Astrocyte (in vitro differentiated cells and primary cell): ENCODE data around the gene MATN1. TPM values are rescaled to one million over a fixed set of nuclear protein-coding genes. Genes with fewer than 3 reads are reported as not detected.

Experiments
- DNase-seq: peaks from one replicate; pipeline ENCODE4 v3.0.0-alpha.2; 2010; ENCODE audit warnings: low read depth
- FAIRE-seq: peaks from 2 replicates; lab custom pipeline; 2011; peaks lifted over from hg19 to GRCh38; lab: Jason Lieb, UNC
- H2AFZ ChIP-seq: 2 replicates; pipeline ENCODE4 v1.6.0; 2012; ENCODE audit warnings: low read depth, low read length, inconsistent platforms
- H3K27ac ChIP-seq: 2 replicates; pipeline ENCODE4 v1.5.1; 2011; ENCODE audit warnings: low read depth, low read length, inconsistent platforms
- H3K27me3 ChIP-seq: 2 replicates; pipeline ENCODE4 v1.6.0; 2011; ENCODE audit warnings: low read length, inconsistent platforms; ENCODE audit not compliant: insufficient read depth
- H3K36me3 ChIP-seq: 2 replicates; pipeline ENCODE4 v1.5.1; 2011; ENCODE audit warnings: low read length, inconsistent platforms; ENCODE audit not compliant: insufficient read depth
- H3K4me1 ChIP-seq: 2 replicates; pipeline ENCODE4 v1.5.1; 2011; ENCODE audit warnings: low read length, inconsistent platforms; ENCODE audit not compliant: insufficient read depth
- H3K4me2 ChIP-seq: 2 replicates; pipeline ENCODE4 v1.6.0; 2012; ENCODE audit warnings: low read length, inconsistent platforms
- H3K4me3 ChIP-seq: 2 replicates; pipeline ENCODE4 v1.5.1; 2011; ENCODE audit warnings: low read depth, mild to moderate bottlenecking, low read length, inconsistent platforms; ENCODE audit not compliant: insufficient read depth
- H3K79me2 ChIP-seq: 2 replicates; pipeline ENCODE4 v1.6.0; 2012; ENCODE audit warnings: mild to moderate bottlenecking, low read length, inconsistent platforms; ENCODE audit not compliant: insufficient read depth
- H3K9ac ChIP-seq: 2 replicates; pipeline ENCODE4 v1.6.0; 2012; ENCODE audit warnings: mild to moderate bottlenecking, low read length, inconsistent platforms
- H3K9me3 ChIP-seq: 2 replicates; pipeline ENCODE4 v1.5.1; 2012; ENCODE audit warnings: low read depth, mild to moderate bottlenecking, low read length, inconsistent platforms; ENCODE audit not compliant: insufficient read depth
- H4K20me1 ChIP-seq: 2 replicates; pipeline ENCODE4 v1.6.0; 2012; ENCODE audit warnings: low read length, inconsistent platforms; ENCODE audit not compliant: insufficient read depth
- H3K27ac Mint-ChIP-seq: one replicate; pipeline ENCODE4 v1.8.0; 2021; ENCODE audit warnings: mild to moderate bottlenecking, mixed read lengths; ENCODE audit not compliant: unreplicated experiment
- H3K27me3 Mint-ChIP-seq: one replicate; pipeline ENCODE4 v1.8.0; 2021; ENCODE audit warnings: low read depth, mixed read lengths; ENCODE audit not compliant: unreplicated experiment
- H3K36me3 Mint-ChIP-seq: one replicate; pipeline ENCODE4 v1.8.0; 2021; ENCODE audit warnings: low read depth, mixed read lengths; ENCODE audit not compliant: unreplicated experiment
- H3K4me1 Mint-ChIP-seq: one replicate; pipeline ENCODE4 v1.8.0; 2021; ENCODE audit warnings: low read depth, mixed read lengths; ENCODE audit not compliant: unreplicated experiment
- H3K4me3 Mint-ChIP-seq: one replicate; pipeline ENCODE4 v1.8.0; 2021; ENCODE audit warnings: mild to moderate bottlenecking, moderate library complexity, mixed read lengths; ENCODE audit not compliant: unreplicated experiment
- H3K9me3 Mint-ChIP-seq: one replicate; pipeline ENCODE4 v1.8.0; 2021; ENCODE audit warnings: mild to moderate bottlenecking, mixed read lengths; ENCODE audit not compliant: unreplicated experiment
- CTCF ChIP-seq: IDR thresholded peaks from 2 replicates; pipeline ENCODE4 v1.5.1; 2011; ENCODE audit warnings: low read depth, mild to moderate bottlenecking, inconsistent platforms, low read length, moderate library complexity; ENCODE audit not compliant: insufficient read depth
- EZH2 ChIP-seq: IDR thresholded peaks from 2 replicates; pipeline ENCODE4 v1.6.1; 2012; ENCODE audit warnings: mild to moderate bottlenecking, low read length, inconsistent platforms; ENCODE audit not compliant: insufficient read depth
- total RNA-seq: library from RNA; stranded (reverse); gene quantifications from 2 replicates; pipeline ENCODE4 v1.2.1, GENCODE V29; 2021

Gene MATN1
- total RNA-seq, 1 donor from 2014 or later: 0.32 TPM

GRCh38 chr1:30745834-30746208 lies 22.4 kb upstream of the MATN1 start:
- peaks cover 27% of the 10 kb centered on the region for H3K4me1 Mint-ChIP-seq
- no peaks in the 10 kb centered on the region for H3K36me3 Mint-ChIP-seq
- H3K79me2 ChIP-seq: no peaks in the 10 kb centered on the region

GRCh38 chr1:30745156-30745833 lies 21.9 kb upstream of the MATN1 start:
- TF ChIP-seq CTCF: no peak
- TF ChIP-seq EZH2: no peak
- Histone ChIP-seq H3K9ac (no peak overlapping the region), H3K4me2 (no peak overlapping the region), H3K79me2 (no peaks in the 10 kb centered on the region), H3K27ac (no peak overlapping the region), H3K27me3 (peaks cover 6% of the 10 kb centered on the region), H3K9me3 (no peaks in the 10 kb centered on the region), H2AFZ (no peak overlapping the region), H3K4me3 (no peak overlapping the region), H4K20me1 (no peaks in the 10 kb centered on the region), H3K36me3 (no peaks in the 10 kb centered on the region), H3K4me1 (peaks cover 9% of the 10 kb centered on the region)
- no peak overlapping the region for H3K4me3 Mint-ChIP-seq
- no peak for FAIRE-seq
- no peaks in the 10 kb centered on the region for H3K36me3 Mint-ChIP-seq
- peaks cover 1% of the 10 kb centered on the region for H3K9me3 Mint-ChIP-seq
- no peak overlapping the region for H3K27ac Mint-ChIP-seq
- H3K4me1 Mint-ChIP-seq: peaks cover 27% of the 10 kb centered on the region
- no peak for DNase-seq
- H3K27me3 Mint-ChIP-seq: peaks cover 30% of the 10 kb centered on the region

More at GRCh38 chr1:30745834-30746208, 22.4 kb upstream of the MATN1 start:
- Histone ChIP-seq H4K20me1 (no peaks in the 10 kb centered on the region), H3K27me3 (peaks cover 6% of the 10 kb centered on the region), H3K36me3 (no peaks in the 10 kb centered on the region), H3K9me3 (no peaks in the 10 kb centered on the region), H3K9ac (no peak overlapping the region), H2AFZ (no peak overlapping the region), H3K4me1 (peaks cover 6% of the 10 kb centered on the region), H3K27ac (no peak overlapping the region), H3K4me2 (no peak overlapping the region), H3K4me3 (no peak overlapping the region)
- H3K9me3 Mint-ChIP-seq: peaks cover 1% of the 10 kb centered on the region
- TF ChIP-seq CTCF: no peak
- no peak for TF ChIP-seq EZH2
- no peak overlapping the region for H3K27ac Mint-ChIP-seq
- no peak overlapping the region for H3K4me3 Mint-ChIP-seq
- no peak for FAIRE-seq
- no peak for DNase-seq
- peaks cover 30% of the 10 kb centered on the region for H3K27me3 Mint-ChIP-seq

- no peak overlapping the region for H2AFZ ChIP-seq
- no peaks in the 10 kb centered on the region for H3K36me3 ChIP-seq
- H3K9me3 ChIP-seq: no peaks in the 10 kb centered on the region
- Mint-ChIP-seq H3K4me3 (no peak overlapping the region), H3K36me3 (no peaks in the 10 kb centered on the region), H3K27ac (no peak overlapping the region), H3K4me1 (peaks cover 26% of the 10 kb centered on the region), H3K27me3 (peaks cover 27% of the 10 kb centered on the region), H3K9me3 (peaks cover 5% of the 10 kb centered on the region)
- H3K9ac ChIP-seq: no peak overlapping the region
- peaks cover 9% of the 10 kb centered on the region for H3K4me1 ChIP-seq
- H4K20me1 ChIP-seq: no peaks in the 10 kb centered on the region
- DNase-seq: no peak
- no peak for TF ChIP-seq EZH2
- no peak for TF ChIP-seq CTCF
- H3K4me3 ChIP-seq: no peak overlapping the region
- no peaks in the 10 kb centered on the region for H3K79me2 ChIP-seq
- H3K27me3 ChIP-seq: peaks cover 6% of the 10 kb centered on the region
- H3K4me2 ChIP-seq: no peak overlapping the region
- H3K27ac ChIP-seq: no peak overlapping the region
- FAIRE-seq: no peak
These were observed 20.8 kb upstream of the MATN1 start for GRCh38 chr1:30744060-30744756.
